Neuronal stem cell (in vitro differentiated cells): ENCODE measurements around the gene CYP1A1.

Experiments used
- DNase-seq: peaks from one replicate; pipeline ENCODE4 v3.0.0-alpha.2; 2013; ENCODE audit warnings: low spot score
- H2AFZ ChIP-seq: one replicate; pipeline ENCODE4 v1.6.1; 2013; ENCODE audit warnings: mild to moderate bottlenecking, low read length, inconsistent platforms
- H2AK5ac ChIP-seq: 2 replicates; pipeline ENCODE4 v1.6.1; 2013; ENCODE audit warnings: low read depth, mild to moderate bottlenecking, inconsistent platforms, low read length, moderate library complexity, mixed read lengths
- H2BK120ac ChIP-seq: 2 replicates; pipeline ENCODE4 v1.6.1; 2013; ENCODE audit warnings: low read depth, mild to moderate bottlenecking, inconsistent platforms, low read length, moderate library complexity, mixed read lengths
- H2BK12ac ChIP-seq: one replicate; pipeline ENCODE4 v1.6.1; 2013; ENCODE audit warnings: low read length, inconsistent platforms
- H2BK15ac ChIP-seq: 2 replicates; pipeline ENCODE4 v1.6.1; 2013; ENCODE audit warnings: mild to moderate bottlenecking, low read length, inconsistent platforms, mixed read lengths
- H2BK5ac ChIP-seq: one replicate; pipeline ENCODE4 v1.6.1; 2013; ENCODE audit warnings: inconsistent platforms, mild to moderate bottlenecking, low read length, moderate library complexity
- H3K14ac ChIP-seq: one replicate; pipeline ENCODE4 v1.6.1; 2013; ENCODE audit warnings: low read length, inconsistent platforms
- H3K18ac ChIP-seq: 2 replicates; pipeline ENCODE4 v1.6.1; 2013; ENCODE audit warnings: low read length, inconsistent platforms
- H3K23ac ChIP-seq: 2 replicates; pipeline ENCODE4 v1.6.1; 2013; ENCODE audit warnings: low read depth, mild to moderate bottlenecking, mixed read lengths, low read length, inconsistent platforms; ENCODE audit not compliant: poor library complexity
- H3K27ac ChIP-seq: replicated peaks from 3 replicates; pipeline ENCODE4 v1.5.1; 2013; ENCODE audit warnings: low read length, inconsistent platforms
- H3K27me3 ChIP-seq, 3 experiments: 2 replicates each; pipeline ENCODE4 v1.6.1; 2013; ENCODE audit warnings: low read length in 3 of 3, mild to moderate bottlenecking in 2 of 3, inconsistent platforms in 1 of 3, low read depth in 1 of 3, mixed read lengths in 1 of 3, moderate library complexity in 1 of 3; ENCODE audit not compliant: control insufficient read depth in 3 of 3, insufficient read depth in 3 of 3
- H3K36me3 ChIP-seq, 2 donors: replicated peaks in 1 of 2; 2 replicates each; pipeline ENCODE4 v1.6.1; 2013; ENCODE audit warnings: low read length in 2 of 2; ENCODE audit not compliant: control insufficient read depth in 2 of 2, insufficient read depth in 2 of 2
- H3K4ac ChIP-seq: 2 replicates; pipeline ENCODE4 v1.6.1; 2013; ENCODE audit warnings: inconsistent platforms, mild to moderate bottlenecking, low read length, moderate library complexity
- H3K4me1 ChIP-seq, 2 donors: 1 replicate in 1 of 2; 2 replicates in 1 of 2; pipeline ENCODE4 v1.6.1; 2013; ENCODE audit warnings: low read length in 2 of 2, low read depth in 1 of 2; ENCODE audit not compliant: control insufficient read depth in 2 of 2, insufficient read depth in 1 of 2
- H3K4me2 ChIP-seq: one replicate; pipeline ENCODE4 v1.6.1; 2013; ENCODE audit warnings: mild to moderate bottlenecking, low read length, inconsistent platforms; ENCODE audit not compliant: insufficient read depth, poor library complexity, severe bottlenecking
- H3K4me3 ChIP-seq, 2 donors: 2 replicates each; pipeline ENCODE4 v1.5.1; 2013; ENCODE audit warnings: low read length in 2 of 2, mild to moderate bottlenecking in 2 of 2, inconsistent platforms in 1 of 2, moderate library complexity in 1 of 2
- H3K79me1 ChIP-seq: one replicate; pipeline ENCODE4 v1.6.1; 2013; ENCODE audit warnings: low read depth, mild to moderate bottlenecking, inconsistent platforms, low read length, moderate library complexity
- H3K9ac ChIP-seq: one replicate; pipeline ENCODE4 v1.6.1; 2013; ENCODE audit warnings: mild to moderate bottlenecking, low read depth, low read length, inconsistent platforms; ENCODE audit not compliant: poor library complexity
- H3K9me3 ChIP-seq, 2 donors: replicated peaks in 1 of 2; 2 replicates each; pipeline versions ENCODE3 to v1.6.1; 2013; ENCODE audit warnings: low read length in 2 of 2, mild to moderate bottlenecking in 2 of 2, inconsistent platforms in 1 of 2, low read depth in 1 of 2, mixed read lengths in 1 of 2, moderate library complexity in 1 of 2; ENCODE audit not compliant: control insufficient read depth in 2 of 2, insufficient read depth in 1 of 2
- H4K8ac ChIP-seq: one replicate; pipeline ENCODE4 v1.6.1; 2013; ENCODE audit warnings: low read depth, mild to moderate bottlenecking, inconsistent platforms, low read length, moderate library complexity
- H4K91ac ChIP-seq: one replicate; pipeline ENCODE4 v1.6.1; 2013; ENCODE audit warnings: low read length, low read depth, mild to moderate bottlenecking, inconsistent platforms; ENCODE audit not compliant: poor library complexity
- WGBS, 2 donors: extraction: QIAGEN DNeasy Blood & Tissue Kit; methylation state at CpG; one replicate each; pipeline ENCODE4 v1.1.7; 2013; ENCODE audit warnings: missing lambda C conversion rate in 2 of 2, mixed read lengths in 1 of 2; ENCODE audit not compliant: insufficient read length in 2 of 2, insufficient replicate concordance in 1 of 2; ENCODE audit errors: extremely low coverage in 2 of 2; 5-methylcytosine and 5-hydroxymethylcytosine counted together

CYP1A1 gene

DNA sequence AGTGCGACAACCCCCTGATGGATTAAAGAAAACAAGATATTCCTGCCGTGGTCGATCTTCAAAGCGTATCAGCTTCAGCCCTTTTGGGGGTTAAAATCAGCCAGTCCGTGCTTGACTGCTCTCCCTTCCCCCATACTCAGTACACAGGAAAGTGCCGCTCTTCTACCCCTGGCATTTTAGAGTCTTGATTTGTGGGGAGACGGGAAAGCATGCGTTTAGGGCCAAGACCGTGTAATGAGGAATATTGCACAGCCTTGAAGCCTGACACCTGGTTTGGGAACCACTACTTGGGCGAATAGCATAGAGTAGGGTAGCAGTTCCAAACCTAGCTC, 29.0 kb downstream of the CYP1A1 start:
- no peak overlapping the region for H3K4ac ChIP-seq
- peak overlapping the region; percentile 82 for H3K4me2 ChIP-seq
- no CpG with 5 or more reads among the region's 10 CpGs for WGBS, 2 donors

DNA sequence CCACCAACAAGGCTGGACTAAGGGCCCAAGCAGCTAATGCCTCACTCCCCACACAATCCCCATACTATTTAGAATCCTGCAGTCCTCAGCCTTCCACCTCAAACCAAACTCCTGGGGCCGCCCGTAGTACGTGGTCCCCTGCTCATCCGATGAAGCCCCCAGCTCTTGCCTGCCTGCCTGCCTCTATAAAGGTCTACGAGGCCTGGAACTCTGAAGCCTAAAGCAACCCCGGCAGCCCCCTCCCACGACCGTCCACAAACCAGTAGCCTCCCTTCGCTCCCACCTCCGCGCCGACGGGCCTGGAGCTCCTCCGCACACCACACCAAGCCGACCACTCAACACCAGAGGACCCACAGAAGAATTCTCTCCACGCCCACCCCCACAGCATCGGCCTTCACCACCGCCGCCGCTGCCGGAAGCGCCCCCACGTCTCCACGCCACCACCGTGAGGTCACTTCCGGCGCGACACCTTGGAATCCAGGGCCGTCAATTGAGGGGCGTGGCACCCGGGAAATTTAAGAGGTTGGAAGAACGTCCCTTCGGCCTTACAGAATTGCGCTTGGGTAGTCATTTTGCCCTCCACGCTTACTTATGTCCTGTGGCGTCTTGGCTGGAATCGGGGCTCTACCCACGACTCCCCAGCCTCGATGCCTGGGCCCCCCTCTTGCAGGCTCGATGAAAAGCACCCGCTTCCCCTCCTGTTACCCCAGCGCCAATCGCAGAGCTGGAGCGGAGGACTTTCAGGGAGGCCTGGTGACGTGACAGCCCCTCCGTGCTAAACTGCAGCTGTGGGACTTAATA, 29.5 kb downstream of the CYP1A1 start, which contains the start of gene EDC3:
Gene EDC3, minus strand, starts transcription at position 428 of the 801 bp plus-strand sequence. CDS start 20,900 bp downstream, outside the sequence.
- no CpG with 5 or more reads among the region's 46 CpGs for whole genome bisulfite sequencing, 2 donors
- H2BK5ac ChIP-seq, result no peak within 1 kb of the TSS

More for the DNA sequence above, 29.0 kb downstream of the CYP1A1 start:
- H2BK5ac ChIP-seq, result no peak overlapping the region
- peak overlapping the region; percentile 81 to 97 for H3K4me3 ChIP-seq
- peak overlapping the region; percentile 71 for H3K9ac ChIP-seq
- no peaks in the 10 kb centered on the region for H3K79me1 ChIP-seq
- no peak overlapping the region for H2AK5ac ChIP-seq
- H3K23ac ChIP-seq, result no peak overlapping the region
- H2BK15ac ChIP-seq, result no peak overlapping the region
- peak overlapping the region; percentile 95 for H2AFZ ChIP-seq
- H3K36me3 ChIP-seq, result peaks cover 0 to 3% of the 10 kb centered on the region in 2 donors
- H3K9me3 ChIP-seq, result no peaks in the 10 kb centered on the region
- no peak overlapping the region for H2BK12ac ChIP-seq
- H4K91ac ChIP-seq, result no peak overlapping the region
- H3K14ac ChIP-seq, result peak overlapping the region; percentile 40
- peaks cover 0 to 3% (median 0%) of the 10 kb centered on the region in 3 experiments for H3K27me3 ChIP-seq
- no peak overlapping the region for H2BK120ac ChIP-seq
- no peak overlapping the region for H3K27ac ChIP-seq
- H4K8ac ChIP-seq, result peak overlapping the region; percentile 55
- H3K4me1 ChIP-seq, result peaks cover 0 to 7% of the 10 kb centered on the region in 2 donors
- no peak for DNase-seq
- H3K18ac ChIP-seq, result peak overlapping the region; percentile 95

DNA sequence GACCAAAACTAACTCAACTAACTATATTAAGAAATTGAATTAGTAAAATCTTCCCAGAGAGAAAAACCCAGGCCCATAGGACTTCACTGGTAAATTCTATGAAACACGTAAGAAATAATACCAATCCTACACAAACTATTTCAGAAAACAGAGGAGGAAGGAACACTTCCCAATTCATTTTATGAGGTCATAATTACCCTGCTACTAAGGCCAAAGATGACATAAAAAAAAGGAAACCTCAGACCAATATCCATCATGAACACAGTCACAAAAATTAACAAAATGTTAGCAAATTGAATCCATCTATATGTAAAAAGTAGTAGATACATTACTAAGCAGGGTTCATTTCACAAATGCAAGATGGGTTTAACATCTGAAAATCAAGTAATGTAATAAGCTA, 33.0 kb downstream of the CYP1A1 start:
- H4K91ac ChIP-seq, result no peak overlapping the region
- H3K27ac ChIP-seq, result no peak overlapping the region
- no peak overlapping the region for H3K18ac ChIP-seq
- H3K23ac ChIP-seq, result no peak overlapping the region
- H2BK15ac ChIP-seq, result no peak overlapping the region
- no peaks in the 10 kb centered on the region for H3K27me3 ChIP-seq
- no peak overlapping the region for H3K4me2 ChIP-seq
- H3K14ac ChIP-seq, result no peak overlapping the region
- H3K79me1 ChIP-seq, result no peaks in the 10 kb centered on the region
- H4K8ac ChIP-seq, result no peak overlapping the region
- no peak overlapping the region for H3K9ac ChIP-seq
- peaks cover 0 to 8% of the 10 kb centered on the region in 2 donors for H3K36me3 ChIP-seq
- H2BK120ac ChIP-seq, result no peak overlapping the region
- H3K4ac ChIP-seq, result no peak overlapping the region
- peaks cover 0 to 7% of the 10 kb centered on the region in 2 donors for H3K4me1 ChIP-seq
- WGBS, 2 donors, result no CpG with 5 or more reads among the region's 1 CpG
- no peak overlapping the region for H2BK5ac ChIP-seq
- no peaks in the 10 kb centered on the region for H3K9me3 ChIP-seq
- no peak overlapping the region for H2AK5ac ChIP-seq
- H3K4me3 ChIP-seq, result no peak overlapping the region
- no peak overlapping the region for H2BK12ac ChIP-seq
- DNase-seq, result no peak
- no peak overlapping the region for H2AFZ ChIP-seq

More for the DNA sequence above, 29.5 kb downstream of the CYP1A1 start, which contains the start of gene EDC3:
- Histone ChIP-seq H3K9ac (peak within 1 kb of the TSS; percentile 95), H3K27ac (peak within 1 kb of the TSS; percentile 2), H3K27me3 (no peaks in the 10 kb centered on the region), H3K36me3 (peaks cover 0 to 6% of the 10 kb centered on the region in 2 donors), H3K79me1 (no peaks in the 10 kb centered on the region), H2BK15ac (peak within 1 kb of the TSS; percentile 63), H3K4me2 (peak within 1 kb of the TSS; percentile 82), H3K14ac (peak within 1 kb of the TSS; percentile 79), H2AK5ac (peak within 1 kb of the TSS; percentile 64), H3K23ac (peak within 1 kb of the TSS; percentile 83), H3K4me3 (peak within 1 kb of the TSS; percentile 81 to 97), H2BK12ac (no peak within 1 kb of the TSS), H3K18ac (peak within 1 kb of the TSS; percentile 95), H2BK120ac (no peak within 1 kb of the TSS), H4K8ac (peak within 1 kb of the TSS; percentile 98), H3K4ac (no peak within 1 kb of the TSS), H2AFZ (peak within 1 kb of the TSS; percentile 95), H3K9me3 (no peaks in the 10 kb centered on the region), H4K91ac (no peak within 1 kb of the TSS), H3K4me1 (peaks cover 0 to 7% of the 10 kb centered on the region in 2 donors)
- peak; percentile 87 for DNase-seq

DNA sequence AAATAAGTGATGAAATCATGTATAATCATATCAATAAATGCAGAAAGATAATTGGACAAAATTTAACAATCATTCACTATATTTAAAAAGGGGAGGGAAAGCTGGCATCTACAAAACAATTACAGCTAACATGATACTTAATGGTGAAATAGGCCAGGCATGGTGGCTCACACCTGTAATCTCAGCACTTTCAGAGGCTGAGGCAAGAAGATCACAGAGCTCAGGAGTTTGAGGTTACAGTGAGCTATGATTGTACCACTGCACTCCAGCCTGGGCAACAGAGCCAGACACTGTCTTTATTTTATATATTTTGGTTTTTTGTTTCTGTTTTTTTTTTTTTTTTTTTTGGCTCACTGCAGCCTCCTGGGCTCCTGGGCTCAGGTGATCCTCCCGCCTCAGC, 41.6 kb downstream of the CYP1A1 start:
- Histone ChIP-seq H3K4me3 (no peak overlapping the region), H3K4me2 (no peak overlapping the region), H2BK5ac (no peak overlapping the region), H3K4ac (no peak overlapping the region), H4K91ac (no peak overlapping the region), H2BK15ac (no peak overlapping the region), H2AK5ac (no peak overlapping the region), H4K8ac (no peak overlapping the region), H2BK120ac (no peak overlapping the region), H3K23ac (no peak overlapping the region), H2BK12ac (no peak overlapping the region), H3K9me3 (peaks cover 6 to 13% of the 10 kb centered on the region in 2 donors), H3K79me1 (peaks cover 2% of the 10 kb centered on the region), H3K9ac (no peak overlapping the region), H2AFZ (no peak overlapping the region), H3K4me1 (no peaks in the 10 kb centered on the region), H3K18ac (no peak overlapping the region), H3K14ac (no peak overlapping the region), H3K27me3 (no peaks in the 10 kb centered on the region), H3K27ac (no peak overlapping the region), H3K36me3 (peaks cover 6 to 35% of the 10 kb centered on the region in 2 donors)
- WGBS, 2 donors, result no CpG with 5 or more reads among the region's 1 CpG
- DNase-seq, result no peak
